GM11168 (cell line): ENCODE results near the gene ANKDD1A.

Source experiments
- in situ Hi-C: fragments of 300-500 bp; cut with MboI; formaldehyde crosslinking; loops from one replicate; pipeline ENCODE4 v1.12.0; 2022; ENCODE audit warnings: low sequenced_read_pairs; ENCODE audit not compliant: unreplicated experiment

The ANKDD1A gene

GRCh38 chr15:65006876-65007275 lies 95.2 kb downstream of the ANKDD1A start:
- in situ Hi-C loops, result no loop called here
